ENCODE data around the gene NRBP1.

- no peak for TF ChIP-seq CTCF (IDR thresholded peaks at IDR 0.05)
- no peak for TF ChIP-seq ZFX (IDR thresholded peaks at IDR 0.05; ENCODE audit: borderline replicate concordance)
Measured at GRCh38 chr2:27422958-27423357, 5.5 kb upstream of the NRBP1 start.

All from 22Rv1 (cell line).